Neural cell (in vitro differentiated cells): ENCODE data around the gene RSU1. TPM values are rescaled to one million over a fixed set of nuclear protein-coding genes. Genes with fewer than 3 reads are reported as not detected.

Source experiments
- H2AFZ ChIP-seq: fragments of 200-600, 300-800 bp; sonication (generic), shearing (Covaris generic); 2 replicates; pipeline ENCODE4 v1.6.0; 2014; ENCODE audit warnings: low read depth, mild to moderate bottlenecking, antibody characterized with exemption, low read length, moderate library complexity
- H3F3A ChIP-seq: fragments of 200-600 bp; shearing (Covaris generic); 2 replicates; pipeline ENCODE4 v1.6.1; 2016; ENCODE audit warnings: mild to moderate bottlenecking, moderate library complexity, mixed read lengths, antibody characterized with exemption, low read length; ENCODE audit not compliant: insufficient read depth, poor library complexity, severe bottlenecking
- H3K27ac ChIP-seq: fragments of 200-600, 300-800 bp; sonication (generic), shearing (Covaris generic); 2 replicates; pipeline ENCODE4 v1.5.1; 2014; ENCODE audit warnings: mild to moderate bottlenecking, low read length, moderate library complexity
- H3K27me3 ChIP-seq: fragments of 300-800, 200-600 bp; sonication (generic), shearing (Covaris generic); 2 replicates; pipeline ENCODE4 v1.6.0; 2014; ENCODE audit warnings: mild to moderate bottlenecking, low read depth, low read length, moderate library complexity; ENCODE audit not compliant: insufficient read depth
- H3K36me3 ChIP-seq: fragments of 300-800, 200-600 bp; sonication (generic), shearing (Covaris generic); 2 replicates; pipeline ENCODE4 v1.5.1; 2014; ENCODE audit warnings: mild to moderate bottlenecking, antibody characterized with exemption, low read length, moderate library complexity; ENCODE audit not compliant: insufficient read depth
- H3K4me2 ChIP-seq: fragments of 300-800, 200-600 bp; sonication (generic), shearing (Covaris generic); 2 replicates; pipeline ENCODE4 v1.6.0; 2014; ENCODE audit warnings: mild to moderate bottlenecking, low read length
- H3K4me3 ChIP-seq: fragments of 300-800, 200-600 bp; sonication (generic), shearing (Covaris generic); 2 replicates; pipeline ENCODE4 v1.5.1; 2014; ENCODE audit warnings: mild to moderate bottlenecking, low read length, moderate library complexity
- H3K79me2 ChIP-seq: fragments of 200-600 bp; shearing (Covaris generic); replicated peaks from 2 replicates; pipeline ENCODE4 v1.6.0; 2014; ENCODE audit warnings: mild to moderate bottlenecking, low read length, moderate library complexity; ENCODE audit not compliant: insufficient read depth
- H3K9ac ChIP-seq: fragments of 300-800, 200-600 bp; sonication (generic), shearing (Covaris generic); 2 replicates; pipeline ENCODE4 v1.6.1; 2016; ENCODE audit warnings: mild to moderate bottlenecking, low read length, mixed read lengths
- H3K9me2 ChIP-seq: fragments of 200-600 bp; shearing (Covaris generic); 2 replicates; pipeline ENCODE4 v1.6.1; 2016; ENCODE audit warnings: mild to moderate bottlenecking, low read length, mixed read lengths; ENCODE audit not compliant: insufficient read depth
- H3K9me3 ChIP-seq: fragments of 200-600, 300-800 bp; sonication (generic), shearing (Covaris generic); 2 replicates; pipeline ENCODE4 v1.6.1; 2016; ENCODE audit warnings: mild to moderate bottlenecking, mixed run types, low read length, moderate library complexity, mixed read lengths
- H4K20me1 ChIP-seq: fragments of 200-600 bp; shearing (Covaris generic); 2 replicates; pipeline ENCODE4 v1.6.1; 2016; ENCODE audit warnings: mild to moderate bottlenecking, mixed run types; ENCODE audit not compliant: insufficient read depth
- CTCF ChIP-seq: fragments of 450-650 bp; IDR thresholded peaks from 2 replicates; pipeline ENCODE4 v1.5.1; 2014; ENCODE audit warnings: antibody characterized with exemption, mild to moderate bottlenecking, moderate library complexity; ENCODE audit not compliant: poor library complexity, severe bottlenecking
- EP300 ChIP-seq: fragments of 450-650 bp; conservative IDR thresholded peaks from 2 replicates; pipeline ENCODE4 v1.6.1; 2014; ENCODE audit warnings: antibody characterized with exemption, mild to moderate bottlenecking, moderate library complexity; ENCODE audit not compliant: poor library complexity, severe bottlenecking
- EZH2 ChIP-seq: fragments of 200-600, 300-800 bp; shearing (Covaris generic), sonication (generic); IDR thresholded peaks from 2 replicates; pipeline ENCODE4 v1.6.1; 2014; ENCODE audit warnings: antibody characterized with exemption, low read length, borderline replicate concordance, mild to moderate bottlenecking; ENCODE audit not compliant: insufficient read depth, poor library complexity, severe bottlenecking
- MXI1 ChIP-seq: fragments of 450-650 bp; conservative IDR thresholded peaks from 2 replicates; pipeline ENCODE4 v1.6.1; 2014; ENCODE audit warnings: antibody characterized with exemption, mild to moderate bottlenecking; ENCODE audit not compliant: poor library complexity, severe bottlenecking
- POLR2AphosphoS5 ChIP-seq: IDR thresholded peaks from 2 replicates; pipeline ENCODE4 v1.6.1; 2012
- RAD21 ChIP-seq: fragments of 450-650 bp; conservative IDR thresholded peaks from 2 replicates; pipeline ENCODE4 v1.6.1; 2014; ENCODE audit warnings: antibody characterized with exemption, mild to moderate bottlenecking, moderate library complexity
- REST ChIP-seq: IDR thresholded peaks from 2 replicates; pipeline ENCODE4 v1.6.1; 2012; ENCODE audit warnings: borderline replicate concordance
- SMC3 ChIP-seq: fragments of 450-650 bp; conservative IDR thresholded peaks from 2 replicates; pipeline ENCODE4 v1.6.1; 2014; ENCODE audit warnings: antibody characterized with exemption, mild to moderate bottlenecking, moderate library complexity; ENCODE audit not compliant: poor library complexity
- TAF1 ChIP-seq: IDR thresholded peaks from 2 replicates; pipeline ENCODE4 v1.6.1; 2012; ENCODE audit warnings: low read depth
- polyA plus RNA-seq: library from polyadenylated mRNA; depleted of rRNA; stranded (reverse); fragments of >200 nt; gene quantifications from 2 replicates; pipeline ENCODE4 v1.2.3, GENCODE V29; 2014

RSU1 gene
- polyA plus RNA-seq, 1 donor from 2014 or later, result 18.7 TPM

- no peaks in the 10 kb centered on the region for H3F3A ChIP-seq
- no peak overlapping the region for H3K4me3 ChIP-seq
- no peaks in the 10 kb centered on the region for H3K9me2 ChIP-seq
- H3K36me3 ChIP-seq, result no peaks in the 10 kb centered on the region
- no peaks in the 10 kb centered on the region for H4K20me1 ChIP-seq
- no peak overlapping the region for H3K4me2 ChIP-seq
- no peaks in the 10 kb centered on the region for H3K9me3 ChIP-seq
- TF ChIP-seq EP300, result no peak
- TF ChIP-seq MXI1, result no peak
- no peak for TF ChIP-seq EZH2
- TF ChIP-seq REST, result no peak
- TF ChIP-seq CTCF, result no peak
- TF ChIP-seq RAD21, result no peak
- no peak overlapping the region for H2AFZ ChIP-seq
- H3K27ac ChIP-seq, result no peak overlapping the region
- H3K9ac ChIP-seq, result no peak overlapping the region
- no peaks in the 10 kb centered on the region for H3K27me3 ChIP-seq
- H3K79me2 ChIP-seq, result no peaks in the 10 kb centered on the region
Observed at GRCh38 chr10:16612115-16612980, 204.9 kb downstream of the RSU1 start.

- Histone ChIP-seq H3K9ac (no peak overlapping the region), H3K4me3 (no peak overlapping the region), H3K27me3 (no peaks in the 10 kb centered on the region), H3K4me2 (no peak overlapping the region), H2AFZ (no peak overlapping the region), H3K79me2 (no peaks in the 10 kb centered on the region), H3K9me2 (no peaks in the 10 kb centered on the region), H3K9me3 (no peaks in the 10 kb centered on the region), H3K36me3 (no peaks in the 10 kb centered on the region), H3F3A (no peaks in the 10 kb centered on the region), H3K27ac (no peak overlapping the region), H4K20me1 (no peaks in the 10 kb centered on the region)
- TF ChIP-seq REST (no peak), RAD21 (no peak), SMC3 (no peak), TAF1 (no peak), MXI1 (no peak), POLR2AphosphoS5 (no peak), CTCF (no peak), EZH2 (no peak), EP300 (no peak)
Observed at GRCh38 chr10:16611037-16611436, 206.2 kb downstream of the RSU1 start.
